Measurements from ENCODE around the gene OR2V2.

OR2V2 gene

GRCh38 chr5:181138258-181138657 lies 9.1 kb upstream of the OR2V2 start:
- DNase-seq (ENCODE audit: low spot score): no peak
- in situ Hi-C loops (cut with MboI; ENCODE audit: low pct_unique_long_range_greater_than_20kb, low sequenced_read_pairs, unreplicated experiment): no loop called here
- TF ChIP-seq, protein P1, sequence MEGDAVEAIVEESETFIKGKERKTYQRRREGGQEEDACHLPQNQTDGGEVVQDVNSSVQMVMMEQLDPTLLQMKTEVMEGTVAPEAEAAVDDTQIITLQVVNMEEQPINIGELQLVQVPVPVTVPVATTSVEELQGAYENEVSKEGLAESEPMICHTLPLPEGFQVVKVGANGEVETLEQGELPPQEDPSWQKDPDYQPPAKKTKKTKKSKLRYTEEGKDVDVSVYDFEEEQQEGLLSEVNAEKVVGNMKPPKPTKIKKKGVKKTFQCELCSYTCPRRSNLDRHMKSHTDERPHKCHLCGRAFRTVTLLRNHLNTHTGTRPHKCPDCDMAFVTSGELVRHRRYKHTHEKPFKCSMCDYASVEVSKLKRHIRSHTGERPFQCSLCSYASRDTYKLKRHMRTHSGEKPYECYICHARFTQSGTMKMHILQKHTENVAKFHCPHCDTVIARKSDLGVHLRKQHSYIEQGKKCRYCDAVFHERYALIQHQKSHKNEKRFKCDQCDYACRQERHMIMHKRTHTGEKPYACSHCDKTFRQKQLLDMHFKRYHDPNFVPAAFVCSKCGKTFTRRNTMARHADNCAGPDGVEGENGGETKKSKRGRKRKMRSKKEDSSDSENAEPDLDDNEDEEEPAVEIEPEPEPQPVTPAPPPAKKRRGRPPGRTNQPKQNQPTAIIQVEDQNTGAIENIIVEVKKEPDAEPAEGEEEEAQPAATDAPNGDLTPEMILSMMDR (IDR thresholded peaks at IDR 0.05; ENCODE audit: extremely low read depth, insufficient read depth, missing control alignments): no peak

- no peak for DNase-seq (ENCODE audit: low spot score)
- TF ChIP-seq, protein P1 (IDR thresholded peaks at IDR 0.05; ENCODE audit: extremely low read depth, insufficient read depth, missing control alignments): no peak
- in situ Hi-C loops (cut with MboI; ENCODE audit: low pct_unique_long_range_greater_than_20kb, low sequenced_read_pairs, unreplicated experiment): no loop called here
Observed at GRCh38 chr5:181140766-181141165, 6.6 kb upstream of the OR2V2 start.

DNA sequence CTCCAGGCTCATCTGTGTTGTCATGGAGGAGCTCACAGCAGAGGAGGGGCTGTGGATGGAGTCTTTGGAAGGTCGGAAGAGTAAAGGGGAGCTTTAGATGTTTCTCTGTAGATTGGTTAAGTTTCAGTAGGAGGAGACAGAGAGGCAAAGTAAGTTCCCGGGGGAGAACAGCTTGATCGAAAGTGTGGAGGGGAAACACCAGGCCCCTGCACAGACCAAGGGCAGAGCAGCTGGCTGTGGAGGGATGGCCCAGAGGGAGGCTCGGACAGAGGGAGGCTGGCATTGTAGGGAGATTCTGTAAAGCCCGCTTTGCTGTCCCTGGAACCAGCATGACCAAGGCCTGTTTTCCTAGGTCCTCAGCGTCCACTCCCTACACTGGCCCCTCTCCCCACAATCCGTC lies 5.3 kb upstream of the OR2V2 start:
- no peak for DNase-seq (ENCODE audit: low spot score)
- TF ChIP-seq, protein P1 (IDR thresholded peaks at IDR 0.05; ENCODE audit: extremely low read depth, insufficient read depth, missing control alignments): no peak
- in situ Hi-C loops (cut with MboI; ENCODE audit: low pct_unique_long_range_greater_than_20kb, low sequenced_read_pairs, unreplicated experiment): no loop called here

GRCh38 chr5:181145133-181145532 lies 2.3 kb upstream of the OR2V2 start:
- TF ChIP-seq, protein P1 (IDR thresholded peaks at IDR 0.05; ENCODE audit: extremely low read depth, insufficient read depth, missing control alignments): no peak
- no peak for DNase-seq (ENCODE audit: low spot score)
- in situ Hi-C loops (cut with MboI; ENCODE audit: low pct_unique_long_range_greater_than_20kb, low sequenced_read_pairs, unreplicated experiment): no loop called here

- TF ChIP-seq, protein P1 (IDR thresholded peaks at IDR 0.05; ENCODE audit: extremely low read depth, insufficient read depth, missing control alignments): no peak
- no peak for DNase-seq (ENCODE audit: low spot score)
- in situ Hi-C loops (cut with MboI; ENCODE audit: low pct_unique_long_range_greater_than_20kb, low sequenced_read_pairs, unreplicated experiment): no loop called here
Observed at GRCh38 chr5:181149355-181149754, 2.0 kb downstream of the OR2V2 start.

- DNase-seq (ENCODE audit: low spot score): no peak
- TF ChIP-seq, protein P1 (IDR thresholded peaks at IDR 0.05; ENCODE audit: extremely low read depth, insufficient read depth, missing control alignments): no peak
- in situ Hi-C loops (cut with MboI; ENCODE audit: low pct_unique_long_range_greater_than_20kb, low sequenced_read_pairs, unreplicated experiment): no loop called here
Observed at GRCh38 chr5:181149806-181150733, 2.7 kb downstream of the OR2V2 start.

Data from GM13977 (cell line).